OCI-LY3 (cell line): ENCODE results near the gene MMP2.

ENCODE experiments used
- EZH2phosphoT487 ChIP-seq: fragments of 200-600 bp; shearing (Covaris generic); IDR thresholded peaks from 2 replicates; pipeline ENCODE4 v1.6.1; 2018; ENCODE audit warnings: antibody characterized with exemption, mixed run types, low read depth
- TF ChIP-seq, protein P1 (sequence below): fragments of 200-600, 300-600 bp; sonication (generic); IDR thresholded peaks from 2 replicates; pipeline ENCODE4 v1.5.1; 2014; ENCODE audit warnings: antibody characterized with exemption, low read length, low read depth

DNA sequence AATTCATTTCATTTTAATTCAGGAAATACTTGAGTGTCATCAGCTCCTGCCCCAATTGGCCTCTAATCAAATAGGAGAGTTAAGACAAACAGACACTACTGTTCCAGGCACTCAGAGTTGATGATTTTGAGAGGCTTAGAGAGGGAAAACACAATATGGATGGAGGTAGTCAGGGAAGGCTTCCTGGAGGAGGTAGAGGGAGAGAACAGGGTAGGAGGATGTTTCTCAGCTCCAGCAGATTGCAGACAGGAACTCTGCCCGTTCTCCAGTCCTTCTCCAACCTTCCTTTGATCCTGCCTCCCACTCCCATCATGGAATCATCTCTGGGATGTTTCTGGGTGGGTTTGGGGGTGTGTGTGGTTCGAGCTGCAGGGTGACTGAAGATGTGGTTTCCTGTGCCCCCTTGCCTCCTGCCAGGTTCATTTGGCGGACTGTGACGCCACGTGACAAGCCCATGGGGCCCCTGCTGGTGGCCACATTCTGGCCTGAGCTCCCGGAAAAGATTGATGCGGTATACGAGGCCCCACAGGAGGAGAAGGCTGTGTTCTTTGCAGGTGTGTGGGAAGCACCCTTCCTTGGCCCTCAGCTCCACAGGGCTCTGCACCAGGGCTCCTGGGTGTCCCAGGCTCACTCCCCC, 17.6 kb downstream of the MMP2 start:
- TF ChIP-seq, protein P1, sequence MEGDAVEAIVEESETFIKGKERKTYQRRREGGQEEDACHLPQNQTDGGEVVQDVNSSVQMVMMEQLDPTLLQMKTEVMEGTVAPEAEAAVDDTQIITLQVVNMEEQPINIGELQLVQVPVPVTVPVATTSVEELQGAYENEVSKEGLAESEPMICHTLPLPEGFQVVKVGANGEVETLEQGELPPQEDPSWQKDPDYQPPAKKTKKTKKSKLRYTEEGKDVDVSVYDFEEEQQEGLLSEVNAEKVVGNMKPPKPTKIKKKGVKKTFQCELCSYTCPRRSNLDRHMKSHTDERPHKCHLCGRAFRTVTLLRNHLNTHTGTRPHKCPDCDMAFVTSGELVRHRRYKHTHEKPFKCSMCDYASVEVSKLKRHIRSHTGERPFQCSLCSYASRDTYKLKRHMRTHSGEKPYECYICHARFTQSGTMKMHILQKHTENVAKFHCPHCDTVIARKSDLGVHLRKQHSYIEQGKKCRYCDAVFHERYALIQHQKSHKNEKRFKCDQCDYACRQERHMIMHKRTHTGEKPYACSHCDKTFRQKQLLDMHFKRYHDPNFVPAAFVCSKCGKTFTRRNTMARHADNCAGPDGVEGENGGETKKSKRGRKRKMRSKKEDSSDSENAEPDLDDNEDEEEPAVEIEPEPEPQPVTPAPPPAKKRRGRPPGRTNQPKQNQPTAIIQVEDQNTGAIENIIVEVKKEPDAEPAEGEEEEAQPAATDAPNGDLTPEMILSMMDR = no peak
- no peak for TF ChIP-seq EZH2phosphoT487
